Stomach smooth muscle (tissue), 2 donors: Measurements from ENCODE around the gene C2orf68.
"Not testable (repeated sequence)": the region's sequence is repeated elsewhere in the genome, so short reads cannot be mapped to it uniquely, and the experiment has no call there.

Experiments
- H3K27ac ChIP-seq: one replicate; pipeline ENCODE4 v1.7.0; 2013; ENCODE audit warnings: mild to moderate bottlenecking, low read length, inconsistent platforms
- H3K27me3 ChIP-seq, 2 donors: one replicate each; pipeline ENCODE4 v1.7.0; 2013; ENCODE audit warnings: low read length in 2 of 2; ENCODE audit not compliant: insufficient read depth in 2 of 2, control insufficient read depth in 1 of 2
- H3K36me3 ChIP-seq, 2 donors: one replicate each; pipeline ENCODE4 v1.7.0; 2013; ENCODE audit warnings: low read length in 2 of 2; ENCODE audit not compliant: control insufficient read depth in 2 of 2, insufficient read depth in 2 of 2
- H3K4me1 ChIP-seq: one replicate; pipeline ENCODE4 v1.7.0; 2013; ENCODE audit warnings: low read length; ENCODE audit not compliant: control insufficient read depth, insufficient read depth
- H3K4me3 ChIP-seq, 2 donors: one replicate each; pipeline ENCODE4 v1.7.0; 2013; ENCODE audit warnings: low read length in 2 of 2
- H3K9ac ChIP-seq, 2 donors: one replicate each; pipeline ENCODE4 v1.7.0; 2013; ENCODE audit warnings: low read length in 2 of 2, mild to moderate bottlenecking in 1 of 2
- H3K9me3 ChIP-seq, 2 donors: one replicate each; pipeline ENCODE4 v1.7.0; 2013; ENCODE audit warnings: low read length in 2 of 2; ENCODE audit not compliant: control insufficient read depth in 2 of 2
- donor health status: healthy.
- donor health status: Pancreatic carcinoma.

Gene C2orf68

GRCh38 chr2:85599468-85600234, 12.2 kb downstream of the C2orf68 start:
- Histone ChIP-seq H3K4me3 (no peak overlapping the region), H3K27ac (no peak overlapping the region), H3K4me1 (peaks cover 48% of the 10 kb centered on the region), H3K9ac (no peak overlapping the region), H3K9me3 (no peaks in the 10 kb centered on the region), H3K36me3 (peaks cover 9 to 17% of the 10 kb centered on the region in 2 donors), H3K27me3 (no peaks in the 10 kb centered on the region)

GRCh38 chr2:85598594-85599340, 13.1 kb downstream of the C2orf68 start:
- Histone ChIP-seq H3K4me3 (no peak overlapping the region), H3K36me3 (peaks cover 9 to 17% of the 10 kb centered on the region in 2 donors), H3K9ac (peak overlapping the region in 1 of 2 donors; percentile 5), H3K4me1 (peaks cover 47% of the 10 kb centered on the region), H3K27me3 (no peaks in the 10 kb centered on the region), H3K27ac (no peak overlapping the region), H3K9me3 (no peaks in the 10 kb centered on the region)

GRCh38 chr2:85597241-85597640, 14.6 kb downstream of the C2orf68 start:
- Histone ChIP-seq H3K9me3 (no peaks in the 10 kb centered on the region), H3K27ac (no peak overlapping the region), H3K4me1 (peaks cover 42% of the 10 kb centered on the region), H3K4me3 (peak overlapping the region in 1 of 2 donors; percentile 98), H3K36me3 (peaks cover 9 to 17% of the 10 kb centered on the region in 2 donors), H3K27me3 (no peaks in the 10 kb centered on the region), H3K9ac (no peak overlapping the region)

- peak overlapping the region; percentile 89 to 96 for H3K9ac ChIP-seq
- peak overlapping the region; percentile 92 for H3K27ac ChIP-seq
- H3K36me3 ChIP-seq: peaks cover 9 to 17% of the 10 kb centered on the region in 2 donors
These were observed 15.3 kb downstream of the C2orf68 start for GRCh38 chr2:85596486-85597143.

GRCh38 chr2:85596026-85596333, 15.9 kb downstream of the C2orf68 start:
- Histone ChIP-seq H3K4me1 (peaks cover 38% of the 10 kb centered on the region), H3K27me3 (no peaks in the 10 kb centered on the region), H3K4me3 (peak overlapping the region; percentile 86 to 98), H3K9me3 (no peaks in the 10 kb centered on the region), H3K9ac (peak overlapping the region; percentile 89 to 96), H3K36me3 (peaks cover 9 to 17% of the 10 kb centered on the region in 2 donors), H3K27ac (peak overlapping the region; percentile 92)

More at GRCh38 chr2:85596486-85597143, 15.3 kb downstream of the C2orf68 start:
- peaks cover 38% of the 10 kb centered on the region for H3K4me1 ChIP-seq
- peak overlapping the region; percentile 86 to 98 for H3K4me3 ChIP-seq
- no peaks in the 10 kb centered on the region for H3K27me3 ChIP-seq
- H3K9me3 ChIP-seq: no peaks in the 10 kb centered on the region

- Histone ChIP-seq H3K4me3 (peak within 1 kb of the TSS; percentile 86 to 98), H3K9ac (peak within 1 kb of the TSS; percentile 89 to 96), H3K27ac (peak within 1 kb of the TSS; percentile 92), H3K27me3 (no peaks in the 10 kb centered on the region), H3K4me1 (peaks cover 38% of the 10 kb centered on the region), H3K36me3 (peaks cover 9 to 17% of the 10 kb centered on the region in 2 donors), H3K9me3 (no peaks in the 10 kb centered on the region)
These were observed 16.4 kb downstream of the C2orf68 start, which contains the start of gene RNF181 for GRCh38 chr2:85595301-85596025. Gene RNF181, plus strand, starts transcription at chr2:85595745. Its CDS starts 19 bp downstream, at chr2:85595764.

GRCh38 chr2:85594715-85595300, 17.1 kb downstream of the C2orf68 start:
- H3K4me1 ChIP-seq: peaks cover 43% of the 10 kb centered on the region
- H3K4me3 ChIP-seq: peak overlapping the region; percentile 86 to 98
- peak overlapping the region; percentile 64 to 80 for H3K9ac ChIP-seq
- peak overlapping the region; percentile 92 for H3K27ac ChIP-seq
- H3K27me3 ChIP-seq: no peaks in the 10 kb centered on the region
- no peaks in the 10 kb centered on the region for H3K9me3 ChIP-seq
- H3K36me3 ChIP-seq: peaks cover 9 to 15% of the 10 kb centered on the region in 2 donors

GRCh38 chr2:85593023-85593422, 18.8 kb downstream of the C2orf68 start:
- H3K27ac ChIP-seq: no peak overlapping the region
- no peaks in the 10 kb centered on the region for H3K9me3 ChIP-seq
- no peaks in the 10 kb centered on the region for H3K27me3 ChIP-seq
- no peak overlapping the region for H3K9ac ChIP-seq
- H3K4me1 ChIP-seq: peaks cover 53% of the 10 kb centered on the region
- H3K36me3 ChIP-seq: peaks cover 6 to 12% of the 10 kb centered on the region in 2 donors
- H3K4me3 ChIP-seq: no peak overlapping the region

GRCh38 chr2:85592299-85592698, 19.6 kb downstream of the C2orf68 start:
- peaks cover 53% of the 10 kb centered on the region for H3K4me1 ChIP-seq
- H3K36me3 ChIP-seq, H3K27ac ChIP-seq, H3K9me3 ChIP-seq, H3K9ac ChIP-seq, H3K4me3 ChIP-seq, H3K27me3 ChIP-seq: not testable (repeated sequence)

GRCh38 chr2:85591563-85591962, 20.3 kb downstream of the C2orf68 start:
- H3K27me3 ChIP-seq: no peaks in the 10 kb centered on the region
- H3K27ac ChIP-seq: peak overlapping the region; percentile 41
- H3K4me3 ChIP-seq: no peak overlapping the region
- H3K4me1 ChIP-seq: peaks cover 45% of the 10 kb centered on the region
- H3K9me3 ChIP-seq: no peaks in the 10 kb centered on the region
- H3K9ac ChIP-seq: no peak overlapping the region
- peaks cover 0 to under 1% of the 10 kb centered on the region in 2 donors for H3K36me3 ChIP-seq
